Esophagus squamous epithelium (tissue), 4 donors: Measurements from ENCODE around the gene LRRC56.

ENCODE experiments used
- CTCF ChIP-seq, 6 experiments: fragments of 450-650 bp in 4 of 6; fragments of 200-600 bp in 2 of 6; sonication (generic) in 2 of 6; IDR thresholded peaks; one replicate each; pipeline ENCODE4 v1.5.1; 2016 to 2019; ENCODE audit warnings: antibody characterized with exemption in 6 of 6, mild to moderate bottlenecking in 4 of 6, moderate library complexity in 4 of 6
- POLR2A ChIP-seq, 4 donors: fragments of 450-650 bp; IDR thresholded peaks; one replicate each; pipeline ENCODE4 v1.6.1; 2017; ENCODE audit warnings: antibody characterized with exemption in 4 of 4, mild to moderate bottlenecking in 4 of 4, moderate library complexity in 3 of 4

GRCh38 chr11:491358-491757, 46.0 kb upstream of the LRRC56 start:
- no peak for TF ChIP-seq CTCF (IDR thresholded peaks at IDR 0.05)
- TF ChIP-seq POLR2A (IDR thresholded peaks at IDR 0.05): no peak
